ENCODE results near the gene HSPA1A.

DNA sequence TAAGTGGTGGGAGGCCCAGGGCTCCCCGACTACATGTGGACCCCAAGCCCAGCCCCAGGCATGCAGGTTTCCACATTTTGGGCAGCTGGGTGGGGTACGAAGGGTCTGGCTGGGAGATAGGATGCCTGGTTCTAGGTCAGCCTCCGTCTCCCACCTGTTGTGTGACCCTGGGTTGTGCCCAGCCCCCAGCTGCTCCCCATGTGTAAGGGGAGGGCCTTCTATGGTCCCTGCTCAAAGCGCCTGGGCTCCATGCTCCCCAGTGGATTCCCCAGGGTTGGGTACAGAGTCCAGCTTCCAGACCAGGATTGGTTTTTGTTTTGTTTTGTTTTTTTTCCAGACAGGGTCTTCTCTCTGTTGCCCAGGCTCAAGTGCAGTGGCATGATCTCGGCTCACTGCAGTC, 37.1 kb upstream of the HSPA1A start:
- no peak for TF ChIP-seq POLR2A (IDR thresholded peaks at IDR 0.05)
- no peak for TF ChIP-seq CTCF (IDR thresholded peaks at IDR 0.05)

Data from adrenal gland (tissue), 5 donors.